NB4 (cell line): ENCODE data around the gene ZNF746.

Source experiments
- DNase-seq: peaks from one replicate; pipeline ENCODE4 v3.0.0; 2010; ENCODE audit warnings: low read depth
- H3K4me3 ChIP-seq: one replicate; pipeline ENCODE4 v1.5.1; 2011; ENCODE audit warnings: mild to moderate bottlenecking, low read depth, low read length, moderate library complexity
- MYC ChIP-seq: IDR thresholded peaks from 2 replicates; pipeline ENCODE4 v1.6.1; 2011; ENCODE audit warnings: low read depth, low read length
- POLR2A ChIP-seq: IDR thresholded peaks from 2 replicates; pipeline ENCODE4 v1.6.1; 2011; ENCODE audit warnings: mild to moderate bottlenecking; ENCODE audit not compliant: insufficient read length; ENCODE audit errors: extremely low read depth
- TF ChIP-seq, protein P1 (sequence below): IDR thresholded peaks from 2 replicates; pipeline ENCODE4 v1.6.1; 2011; ENCODE audit warnings: low read depth, low read length
- TF ChIP-seq, protein P2 (sequence below): IDR thresholded peaks from one replicate; pipeline ENCODE4 v1.5.1; 2012; ENCODE audit warnings: low read depth, low read length

Gene ZNF746

DNA sequence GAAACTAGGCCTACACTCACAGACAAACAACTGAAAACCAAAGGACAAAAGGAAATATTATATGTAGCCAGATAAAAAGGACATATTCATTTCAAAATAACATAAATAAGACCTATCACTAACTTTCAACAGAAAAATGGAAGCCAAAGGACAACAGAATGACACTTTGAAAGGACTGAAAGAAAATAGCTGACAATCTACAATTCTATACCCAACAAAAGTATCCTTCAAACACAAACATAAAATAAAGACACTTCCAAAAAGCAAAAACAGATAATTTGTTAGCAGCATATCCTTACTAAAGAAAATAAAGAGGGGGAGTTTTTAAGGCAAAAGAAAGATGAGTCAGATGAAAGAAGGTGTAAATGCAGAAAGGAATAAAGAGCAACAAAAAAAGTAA is 7.9 kb upstream of the ZNF746 start:
- TF ChIP-seq POLR2A = no peak
- TF ChIP-seq, protein P1, sequence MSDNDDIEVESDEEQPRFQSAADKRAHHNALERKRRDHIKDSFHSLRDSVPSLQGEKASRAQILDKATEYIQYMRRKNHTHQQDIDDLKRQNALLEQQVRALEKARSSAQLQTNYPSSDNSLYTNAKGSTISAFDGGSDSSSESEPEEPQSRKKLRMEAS = no peak
- TF ChIP-seq MYC = no peak
- TF ChIP-seq, protein P2, sequence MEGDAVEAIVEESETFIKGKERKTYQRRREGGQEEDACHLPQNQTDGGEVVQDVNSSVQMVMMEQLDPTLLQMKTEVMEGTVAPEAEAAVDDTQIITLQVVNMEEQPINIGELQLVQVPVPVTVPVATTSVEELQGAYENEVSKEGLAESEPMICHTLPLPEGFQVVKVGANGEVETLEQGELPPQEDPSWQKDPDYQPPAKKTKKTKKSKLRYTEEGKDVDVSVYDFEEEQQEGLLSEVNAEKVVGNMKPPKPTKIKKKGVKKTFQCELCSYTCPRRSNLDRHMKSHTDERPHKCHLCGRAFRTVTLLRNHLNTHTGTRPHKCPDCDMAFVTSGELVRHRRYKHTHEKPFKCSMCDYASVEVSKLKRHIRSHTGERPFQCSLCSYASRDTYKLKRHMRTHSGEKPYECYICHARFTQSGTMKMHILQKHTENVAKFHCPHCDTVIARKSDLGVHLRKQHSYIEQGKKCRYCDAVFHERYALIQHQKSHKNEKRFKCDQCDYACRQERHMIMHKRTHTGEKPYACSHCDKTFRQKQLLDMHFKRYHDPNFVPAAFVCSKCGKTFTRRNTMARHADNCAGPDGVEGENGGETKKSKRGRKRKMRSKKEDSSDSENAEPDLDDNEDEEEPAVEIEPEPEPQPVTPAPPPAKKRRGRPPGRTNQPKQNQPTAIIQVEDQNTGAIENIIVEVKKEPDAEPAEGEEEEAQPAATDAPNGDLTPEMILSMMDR = no peak
- H3K4me3 ChIP-seq = no peak overlapping the region
- DNase-seq = no peak

- no peak for DNase-seq
- H3K4me3 ChIP-seq = no peak overlapping the region
- no peak for TF ChIP-seq POLR2A
- TF ChIP-seq, protein P2 = no peak
These were observed 4.0 kb upstream of the ZNF746 start for GRCh38 chr7:149501651-149502050.

- TF ChIP-seq, protein P2 = no peak
- TF ChIP-seq MYC (no peak), POLR2A (no peak)
- TF ChIP-seq, protein P1 = no peak
- no peak for DNase-seq
- H3K4me3 ChIP-seq = no peak overlapping the region
These were observed 3.3 kb upstream of the ZNF746 start for GRCh38 chr7:149500910-149501309.

GRCh38 chr7:149500201-149500600 is 2.6 kb upstream of the ZNF746 start:
- no peak for DNase-seq
- H3K4me3 ChIP-seq = no peak overlapping the region
- TF ChIP-seq, protein P2 = no peak
- TF ChIP-seq MYC = no peak
- TF ChIP-seq, protein P1 = no peak
- TF ChIP-seq POLR2A = no peak

DNA sequence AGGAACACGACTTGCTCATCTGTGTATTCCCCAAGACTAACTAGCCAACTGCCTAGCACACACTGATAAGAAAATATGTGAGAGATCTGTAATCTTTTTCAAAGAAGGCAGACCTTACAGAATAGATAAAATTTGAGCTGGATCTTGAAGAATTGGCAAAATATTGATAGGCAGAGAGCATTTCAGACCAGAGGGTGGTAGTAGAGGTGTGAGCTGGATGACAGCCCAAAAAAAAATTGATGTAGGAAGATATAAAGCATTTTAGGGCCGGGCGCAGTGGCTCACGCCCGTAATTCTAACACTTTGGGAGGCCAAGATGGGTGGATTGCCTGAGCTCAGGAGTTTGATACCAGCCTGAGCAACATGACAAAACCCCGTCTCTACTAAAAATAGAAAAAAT is 1.2 kb upstream of the ZNF746 start:
- no peak overlapping the region for H3K4me3 ChIP-seq
- TF ChIP-seq POLR2A (no peak), MYC (no peak)
- TF ChIP-seq, protein P2 = no peak
- TF ChIP-seq, protein P1 = no peak
- DNase-seq = no peak
